GM20431 (cell line): ENCODE measurements around the gene SEPSECS.

Experiments used
- in situ Hi-C: fragments of 300-500 bp; cut with MseI, MboI; formaldehyde crosslinking; loops from one replicate; pipeline ENCODE4 v1.15.0; 2020; ENCODE audit warnings: low sequenced_read_pairs; ENCODE audit not compliant: unreplicated experiment

The SEPSECS gene

DNA sequence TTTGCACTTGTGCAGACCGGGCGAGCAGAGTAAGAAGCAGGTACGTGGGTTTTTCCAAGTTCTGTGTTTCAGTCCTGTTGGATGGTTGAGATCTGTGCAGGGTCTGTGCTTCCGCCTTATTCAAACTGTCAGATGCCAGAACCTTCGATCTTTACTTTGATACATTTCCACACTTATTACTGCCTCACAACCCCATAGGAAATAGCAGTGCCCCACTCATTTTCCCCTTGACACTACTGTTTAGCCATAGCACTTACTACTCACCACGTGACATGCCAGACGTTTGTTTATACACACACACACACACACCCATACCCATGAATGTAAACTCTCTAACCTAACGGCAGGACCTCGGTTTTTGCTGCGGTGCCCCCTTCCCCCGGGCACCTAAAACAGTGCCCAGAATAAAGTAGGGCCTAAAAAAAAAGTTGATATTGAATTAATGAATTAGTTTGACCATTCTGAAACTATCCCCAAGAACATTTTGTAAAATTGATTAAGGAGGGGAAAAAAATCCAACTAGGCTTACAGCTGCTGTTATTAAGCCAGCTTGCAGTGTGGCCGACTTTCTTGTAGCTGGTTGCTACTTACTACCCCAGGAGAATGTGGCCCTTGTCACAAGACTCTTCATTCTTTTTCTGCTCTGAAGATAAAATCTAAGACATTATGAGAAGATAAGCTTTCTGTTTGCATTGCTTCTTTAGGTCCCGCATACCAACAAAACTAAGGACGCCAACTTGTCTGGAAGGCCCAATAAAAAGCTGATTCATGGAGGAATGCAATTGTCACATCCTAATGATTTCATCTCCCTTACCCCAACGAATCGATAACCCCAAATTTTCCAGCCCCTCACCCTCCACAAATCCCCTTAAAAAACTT, 704 bp upstream of the SEPSECS start:
- in situ Hi-C loops, result no loop called here

DNA sequence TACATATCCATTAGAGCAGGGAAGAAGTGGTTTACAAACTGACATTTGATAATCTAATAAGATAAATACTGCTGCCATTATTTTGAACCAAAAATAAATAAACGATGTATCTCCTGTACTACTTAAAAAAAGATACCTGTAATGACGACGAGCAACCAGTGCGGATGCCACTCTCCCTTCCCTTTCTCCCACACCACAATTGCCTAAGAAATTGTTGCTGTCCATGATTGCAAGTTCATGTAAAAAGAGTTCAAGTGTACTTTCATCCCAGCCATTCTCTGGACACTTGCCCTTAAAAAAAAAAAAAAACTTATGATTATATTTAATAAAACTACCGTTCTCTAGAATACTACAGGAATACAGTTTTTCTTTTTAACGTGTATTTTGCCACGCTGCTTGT, 1.4 kb downstream of the SEPSECS start:
- in situ Hi-C loops, result no loop called here

DNA sequence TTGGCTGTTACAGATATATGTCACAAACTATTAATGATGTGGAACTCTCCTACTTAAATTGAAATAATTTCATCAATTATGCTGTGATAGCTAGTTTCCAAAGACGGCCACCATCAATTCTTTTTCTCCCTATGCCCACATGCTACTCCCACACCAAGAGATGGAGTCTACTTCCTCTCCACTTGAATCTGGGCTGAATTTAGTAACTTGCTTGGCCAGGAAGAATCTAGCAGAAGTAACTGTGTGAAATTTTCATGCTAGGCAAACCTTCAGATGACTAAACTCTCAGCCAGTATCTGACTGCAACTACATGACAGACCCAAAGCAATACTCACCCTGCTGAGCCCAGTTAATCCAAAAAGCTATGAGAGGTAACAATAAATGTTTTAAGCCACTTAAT, 3.2 kb downstream of the SEPSECS start:
- in situ Hi-C loops, result no loop called here

DNA sequence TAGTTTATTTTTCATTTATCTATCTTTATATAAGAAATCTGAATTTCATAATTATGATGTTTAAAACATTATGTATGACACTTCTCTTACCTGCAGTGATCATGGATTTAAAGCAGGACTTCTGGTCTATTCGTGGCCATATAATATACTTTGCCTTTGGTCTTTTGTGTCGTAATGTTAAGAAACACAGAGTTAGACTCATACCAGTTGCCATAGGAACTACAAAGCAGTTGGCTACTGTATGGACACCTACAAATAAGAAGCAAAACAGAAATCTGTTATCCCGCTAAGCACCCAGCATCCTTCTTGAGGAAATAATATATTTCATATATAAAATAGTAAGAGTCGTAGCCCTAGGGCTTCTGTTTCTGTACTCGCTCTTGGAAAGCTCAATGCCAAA, 4.3 kb downstream of the SEPSECS start:
- in situ Hi-C loops, result no loop called here

DNA sequence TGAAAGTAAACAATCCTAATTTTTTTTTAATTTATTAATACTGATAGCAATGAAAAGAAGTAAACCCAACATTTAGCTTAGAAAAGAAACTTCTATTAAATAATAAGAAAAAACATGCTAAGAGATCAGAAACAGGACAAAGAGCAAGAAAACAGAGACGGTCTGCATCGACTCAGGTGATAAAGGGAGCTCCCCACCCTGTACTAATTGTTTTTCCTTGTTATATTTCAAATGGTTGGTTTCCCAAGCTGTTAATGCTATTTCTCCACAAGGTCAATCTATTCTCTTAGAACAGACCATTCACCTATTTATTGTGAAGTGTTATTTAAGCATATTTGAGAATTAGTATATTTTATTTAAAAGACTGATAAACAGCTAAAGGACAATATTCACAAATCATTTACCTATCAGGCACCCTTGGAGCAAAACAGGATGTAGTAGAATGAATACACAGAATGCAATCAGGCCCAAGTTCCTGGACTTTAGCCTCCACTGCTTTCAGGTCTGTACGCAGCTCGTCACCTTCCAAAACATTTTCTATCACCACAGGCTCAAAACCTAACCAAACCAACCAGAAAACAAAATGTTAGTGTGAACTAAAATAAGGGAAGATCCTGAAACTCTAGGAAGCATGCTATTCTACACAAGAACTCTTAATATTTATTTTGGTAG, 5.5 kb downstream of the SEPSECS start:
- in situ Hi-C loops, result no loop called here

DNA sequence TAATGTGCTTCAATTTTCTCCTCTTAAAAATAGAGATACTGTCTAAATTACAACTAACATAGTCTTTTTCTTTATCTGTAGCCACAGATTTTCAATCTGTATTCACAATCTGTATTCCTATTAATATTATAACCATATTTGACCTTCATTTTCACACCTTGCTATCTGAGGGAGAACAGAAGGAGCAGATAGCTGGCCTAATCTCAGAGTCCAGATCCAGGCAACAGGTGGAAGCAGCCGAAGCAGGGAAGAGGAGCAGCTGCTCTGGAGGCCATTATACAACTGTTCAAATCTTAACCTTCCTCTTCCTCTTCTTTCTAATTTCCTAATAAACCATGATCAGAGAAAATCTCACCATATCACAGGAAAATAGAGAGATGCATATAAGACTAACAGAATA, 14.2 kb downstream of the SEPSECS start:
- in situ Hi-C loops, result loop anchor here (25.0 kb wide), 1 partner anchor 159 kb away; no protein-coding TSS in a partner anchor

DNA sequence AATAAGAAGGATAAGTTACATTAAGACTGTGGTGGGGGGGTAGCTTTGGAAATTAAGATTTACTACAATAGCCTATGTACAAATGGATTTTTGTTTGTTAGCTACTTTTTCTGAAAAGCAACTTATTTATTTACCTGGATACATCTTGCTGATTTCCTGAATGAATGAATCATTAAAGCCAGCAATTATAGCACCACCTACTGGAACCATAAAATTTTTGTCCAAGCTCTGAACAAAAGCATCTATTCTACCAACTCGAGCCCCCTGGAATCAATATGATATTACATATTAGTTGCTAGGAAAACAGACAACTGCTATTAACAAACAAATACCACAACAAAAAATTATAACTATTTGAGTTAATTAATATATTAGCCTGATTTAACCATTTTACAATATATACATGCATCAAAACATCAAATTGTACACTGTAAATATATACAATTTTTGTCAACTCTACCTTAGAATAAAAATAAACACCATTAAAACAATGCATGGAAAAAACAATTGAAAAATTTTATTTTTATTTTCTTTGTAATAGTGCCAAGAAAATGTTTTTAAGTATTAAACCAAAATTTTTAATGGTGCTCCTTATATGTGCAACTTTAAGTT, 15.3 kb downstream of the SEPSECS start:
- in situ Hi-C loops, result loop anchor here (25.0 kb wide), 1 partner anchor 158 kb away; no protein-coding TSS in a partner anchor

DNA sequence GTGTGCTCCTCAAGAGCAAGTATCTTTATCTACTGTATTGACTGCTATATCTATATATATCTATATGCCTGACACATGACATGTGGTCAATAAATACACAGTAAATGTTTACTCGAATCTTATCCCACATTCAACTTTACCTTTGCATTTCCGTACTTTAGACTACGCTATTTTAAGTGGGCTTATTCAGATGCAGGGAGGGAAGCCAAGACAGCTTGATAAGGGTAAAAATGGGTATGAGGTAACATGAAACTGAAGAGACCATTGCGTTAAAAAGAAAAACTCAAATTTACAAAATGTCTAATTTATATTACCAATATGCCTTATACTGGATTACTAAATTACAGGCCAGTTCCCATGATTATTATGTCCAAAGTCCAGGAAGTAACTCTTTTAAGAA, 17.8 kb downstream of the SEPSECS start:
- in situ Hi-C loops, result loop anchor here (25.0 kb wide), 1 partner anchor 155 kb away; no protein-coding TSS in a partner anchor

DNA sequence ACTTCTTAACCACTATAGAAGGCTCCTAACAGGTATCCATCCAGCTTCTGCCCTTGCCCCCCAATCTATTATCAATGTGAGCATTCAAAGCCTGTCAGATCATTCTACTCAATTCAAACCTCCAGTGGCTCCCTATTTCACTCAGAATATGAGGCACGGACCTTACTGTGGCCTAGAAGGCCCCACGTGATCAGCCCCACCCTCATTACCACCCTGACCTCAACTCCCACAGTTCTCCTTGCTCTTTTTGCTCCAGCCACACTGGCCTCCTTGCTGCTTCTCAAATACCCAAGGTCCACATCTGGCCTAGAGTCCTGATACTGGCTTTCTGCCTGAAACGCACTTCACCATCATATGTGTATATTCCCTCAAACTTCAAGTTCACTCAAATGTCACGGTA, 18.7 kb downstream of the SEPSECS start:
- in situ Hi-C loops, result loop anchor here (25.0 kb wide), 1 partner anchor 154 kb away; no protein-coding TSS in a partner anchor

DNA sequence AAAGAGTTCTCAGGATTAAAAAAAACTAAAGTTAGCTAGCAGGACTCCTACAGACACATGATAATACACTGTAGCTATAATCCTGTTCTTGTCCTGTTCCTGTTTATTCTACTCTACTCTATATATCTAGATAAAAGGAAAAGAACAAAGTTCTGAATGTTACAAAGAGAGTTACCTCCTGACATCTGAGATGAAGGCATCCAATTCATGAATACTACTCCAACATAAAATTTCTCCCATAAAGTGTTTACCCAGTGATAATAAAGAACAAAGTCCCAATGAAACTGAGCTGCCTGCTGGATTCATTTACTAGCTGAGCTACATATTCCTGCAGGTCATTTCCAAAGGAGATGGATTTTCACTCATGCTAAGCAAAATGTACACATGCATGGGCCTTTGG, 27.1 kb downstream of the SEPSECS start:
- in situ Hi-C loops, result loop anchor here (25.0 kb wide), 1 partner anchor 146 kb away; no protein-coding TSS in a partner anchor

DNA sequence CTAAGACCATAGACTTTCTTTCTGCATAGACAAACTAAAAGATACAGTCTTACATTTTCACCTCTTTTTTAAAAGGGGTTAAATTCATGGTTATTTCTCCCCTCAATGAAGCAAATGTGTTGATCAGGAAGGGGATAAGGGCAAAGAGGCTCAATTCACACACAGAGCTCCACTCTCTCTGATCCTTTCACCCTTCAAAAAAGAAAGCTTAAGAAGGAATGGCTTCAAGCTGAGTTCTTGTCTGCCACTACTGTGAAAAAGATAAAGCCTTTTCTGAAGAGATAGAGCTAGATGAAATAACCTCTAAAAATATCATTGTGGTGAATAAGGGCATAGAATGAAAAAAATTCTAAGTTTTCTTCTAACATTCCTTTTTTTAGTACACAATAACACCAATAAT, 28.3 kb downstream of the SEPSECS start:
- in situ Hi-C loops, result loop anchor here (25.0 kb wide), 1 partner anchor 145 kb away; no protein-coding TSS in a partner anchor

DNA sequence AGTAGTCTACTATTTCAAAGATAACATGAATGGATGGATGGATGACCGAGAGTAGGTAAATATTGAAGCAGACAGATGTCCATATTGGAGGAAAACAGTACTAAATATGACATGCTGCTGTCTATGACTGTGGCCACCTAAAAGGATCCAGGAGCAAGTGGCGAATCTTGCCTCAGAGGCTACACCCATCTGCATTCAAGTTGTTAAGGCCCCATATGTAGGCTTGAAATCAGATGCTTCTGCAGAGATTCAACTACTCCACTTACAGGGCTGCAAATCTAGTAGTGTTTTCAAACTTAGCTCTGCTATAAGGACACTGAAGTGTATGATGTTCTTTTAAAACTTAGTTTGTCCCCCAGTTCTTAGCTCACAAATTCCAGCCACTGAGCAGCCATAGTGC, 28.9 kb downstream of the SEPSECS start:
- in situ Hi-C loops, result loop anchor here (25.0 kb wide), 1 partner anchor 144 kb away; no protein-coding TSS in a partner anchor

DNA sequence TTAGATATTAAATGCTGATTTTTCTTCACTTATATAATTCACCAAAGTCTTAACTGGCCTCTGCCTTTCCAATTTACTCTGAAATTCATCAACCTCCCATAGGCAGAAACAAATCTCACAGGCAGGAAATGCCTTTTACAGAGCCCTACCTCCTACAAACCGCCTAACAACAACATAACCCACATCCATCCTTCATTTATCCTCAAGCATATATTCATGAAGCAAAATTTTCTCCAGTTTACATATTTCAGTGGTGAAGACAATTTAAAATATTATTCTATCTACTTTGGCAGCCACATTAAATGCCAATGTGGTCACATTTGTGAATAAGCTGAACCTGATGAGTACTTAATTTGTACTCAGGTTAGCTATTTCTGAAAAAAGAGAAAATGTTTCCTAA, 30.3 kb downstream of the SEPSECS start:
- in situ Hi-C loops, result loop anchor here (25.0 kb wide), 1 partner anchor 143 kb away; no protein-coding TSS in a partner anchor

DNA sequence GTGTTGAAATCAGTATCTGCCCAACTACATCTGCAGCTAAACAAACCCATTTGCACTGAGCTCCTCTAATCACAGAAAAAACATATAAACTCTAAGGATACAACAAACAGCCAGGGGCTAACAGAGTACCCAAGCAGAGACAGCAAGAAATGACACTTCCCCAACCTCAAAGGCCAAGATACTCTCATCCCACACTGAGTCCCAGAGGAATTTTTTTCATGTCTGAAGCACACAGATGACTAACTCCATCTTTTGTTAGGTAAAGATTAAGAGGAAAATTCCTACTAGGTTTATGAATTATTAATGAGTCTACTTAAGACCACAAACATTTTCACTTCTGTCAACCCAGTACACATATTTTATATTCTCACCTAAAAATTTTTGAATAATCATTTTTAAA, 31.6 kb downstream of the SEPSECS start:
- in situ Hi-C loops, result loop anchor here (25.0 kb wide), 1 partner anchor 141 kb away; no protein-coding TSS in a partner anchor

DNA sequence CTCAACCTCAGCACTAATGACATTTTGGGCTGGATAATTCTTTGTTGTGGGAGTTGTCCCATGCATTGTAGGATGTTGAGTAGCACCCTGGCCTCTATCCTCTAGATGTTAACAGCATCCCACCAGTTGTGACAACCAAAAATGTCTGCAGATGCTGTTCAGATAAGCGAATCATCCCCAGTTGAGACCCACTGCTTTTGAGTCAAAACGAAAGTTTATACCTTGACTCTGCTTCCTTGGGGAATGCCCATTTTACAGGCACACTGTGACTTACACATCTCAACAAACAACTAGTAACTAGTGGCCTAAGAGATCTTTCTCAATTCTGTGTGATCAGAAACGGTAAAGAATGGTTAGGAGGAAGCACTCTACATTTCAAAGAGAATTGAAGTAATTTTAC, 37.0 kb downstream of the SEPSECS start:
- in situ Hi-C loops, result no loop called here

DNA sequence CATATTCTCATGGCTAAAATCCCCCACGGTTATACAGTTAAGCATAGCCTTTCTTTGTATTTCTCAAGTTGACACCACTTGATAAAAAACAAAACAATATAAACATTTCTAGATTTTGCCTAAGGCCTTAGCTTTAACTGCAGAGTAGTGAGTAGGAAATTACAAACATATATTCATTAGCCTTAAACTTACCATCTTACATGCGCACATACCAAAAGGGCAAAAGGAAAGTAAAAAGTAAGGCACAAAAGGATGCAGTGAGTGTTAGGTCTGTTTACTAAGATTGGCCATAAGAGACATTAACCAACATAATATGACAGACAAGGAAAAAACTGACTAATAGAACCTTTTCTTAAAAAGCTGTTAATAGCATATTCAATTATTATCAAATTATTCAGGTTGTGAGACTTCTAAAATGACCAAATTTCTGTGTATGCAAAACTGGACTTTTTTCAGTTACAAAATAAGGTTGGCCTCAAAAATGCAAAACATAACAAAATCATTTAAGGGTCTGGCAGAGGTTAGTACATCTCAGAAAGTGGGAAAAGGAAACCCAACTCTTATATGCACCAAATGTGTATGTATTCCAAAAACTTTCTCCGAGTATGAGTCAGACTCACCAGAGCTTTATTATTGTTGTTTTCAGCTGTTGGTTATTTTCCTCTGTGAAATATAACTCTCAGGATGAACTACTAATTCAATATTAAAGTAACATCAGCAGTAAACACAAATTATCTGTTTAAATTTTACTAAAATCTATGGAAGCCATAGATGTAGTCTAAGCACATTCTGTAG, 39.9 kb downstream of the SEPSECS start:
- in situ Hi-C loops, result no loop called here

DNA sequence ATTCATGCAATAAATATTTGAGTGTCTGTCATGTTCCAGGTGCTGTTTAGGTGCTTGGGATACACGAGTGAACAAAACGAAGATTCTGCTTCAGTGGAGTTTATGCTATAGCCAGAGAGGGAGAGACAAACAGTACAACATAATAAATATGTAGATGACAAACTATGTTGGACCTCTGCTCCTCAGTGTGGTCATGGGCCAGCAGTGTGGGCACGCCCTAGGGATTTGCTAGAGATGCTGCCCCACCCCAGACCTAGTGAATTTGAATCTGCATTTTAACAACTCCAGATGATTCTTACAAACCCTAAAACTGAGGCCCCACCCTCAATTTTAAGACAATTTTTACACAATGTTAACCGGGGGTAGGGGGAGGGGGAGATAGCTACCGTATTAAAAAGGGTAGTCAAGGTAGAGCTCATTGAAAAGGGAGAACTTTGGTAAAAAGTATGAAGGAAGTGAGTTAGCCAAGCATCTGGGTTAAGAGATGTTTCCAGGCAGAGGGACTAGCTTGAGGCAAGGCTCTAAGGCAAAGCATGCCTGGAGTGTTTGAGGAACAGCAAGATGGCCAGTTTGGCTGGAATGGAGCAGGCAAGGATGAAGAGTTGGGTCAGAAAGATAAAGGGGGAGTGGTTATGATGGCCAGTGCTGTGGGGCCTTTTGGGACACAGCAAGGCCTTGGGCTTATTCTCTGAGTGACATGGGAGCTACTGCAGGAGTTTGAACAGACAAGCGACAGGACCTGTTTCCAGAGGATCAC, 42.4 kb downstream of the SEPSECS start:
- in situ Hi-C loops, result no loop called here

DNA sequence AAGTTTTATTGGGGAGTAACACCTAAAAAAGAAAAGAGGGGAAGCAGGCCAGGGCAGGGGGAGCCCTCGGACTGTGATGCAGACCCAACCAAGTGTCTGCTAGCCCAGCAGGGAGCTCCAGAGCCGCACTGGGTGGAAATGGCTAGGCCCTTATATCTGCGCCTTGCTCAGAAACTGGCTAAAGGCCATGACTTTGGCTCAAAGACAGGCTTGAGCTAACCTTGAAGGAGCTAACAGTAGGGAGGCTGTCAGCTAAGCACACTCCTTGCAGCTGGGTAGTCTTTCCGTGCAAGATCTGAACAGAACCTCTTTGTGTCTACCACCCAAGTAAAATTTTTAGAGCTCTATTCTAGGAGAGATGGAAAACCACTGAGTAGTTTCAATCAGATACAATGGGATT, 43.0 kb downstream of the SEPSECS start:
- in situ Hi-C loops, result no loop called here
